Measurements from ENCODE around the gene LRRC8D.
A peak's percentile ranks its signal among the peaks of the same experiment; 100 is the strongest.

The LRRC8D gene

GRCh38 chr1:89807983-89808382, 12.8 kb upstream of the LRRC8D start:
- no peak for ATAC-seq

DNA sequence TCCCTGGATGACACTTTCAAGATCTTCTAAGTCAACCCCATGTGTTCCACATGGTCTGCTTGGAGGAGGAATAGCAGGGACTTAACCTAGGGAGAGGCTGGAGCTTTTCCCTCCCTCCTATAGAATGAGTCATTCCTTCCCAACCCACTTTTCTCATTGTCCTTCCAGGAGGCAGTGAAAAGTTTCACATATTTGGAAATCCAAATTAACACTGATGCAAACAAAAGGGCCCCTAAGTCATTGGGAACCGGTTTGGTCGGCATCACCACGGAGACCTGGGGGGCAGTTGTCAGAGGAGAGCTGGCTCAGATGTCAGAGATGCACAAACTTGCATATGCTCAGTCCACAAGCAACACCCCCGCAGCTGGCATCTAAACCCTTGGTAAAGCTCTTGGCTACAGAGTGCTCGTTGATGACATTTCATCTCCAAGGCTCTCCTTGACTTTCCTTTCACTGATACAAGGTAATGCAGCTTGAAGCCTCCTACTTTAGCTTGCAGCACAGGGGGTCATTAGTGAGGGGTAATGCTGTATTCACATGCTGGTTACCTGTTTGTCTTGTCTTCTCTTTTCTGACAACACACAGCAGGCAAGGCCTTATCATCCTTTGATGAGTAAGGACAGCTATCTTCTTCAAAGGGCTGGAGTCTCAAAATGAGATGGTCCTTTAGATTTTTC, 12.3 kb upstream of the LRRC8D start:
- no peak for ATAC-seq

GRCh38 chr1:89809556-89809955, 11.3 kb upstream of the LRRC8D start:
- no peak for ATAC-seq

DNA sequence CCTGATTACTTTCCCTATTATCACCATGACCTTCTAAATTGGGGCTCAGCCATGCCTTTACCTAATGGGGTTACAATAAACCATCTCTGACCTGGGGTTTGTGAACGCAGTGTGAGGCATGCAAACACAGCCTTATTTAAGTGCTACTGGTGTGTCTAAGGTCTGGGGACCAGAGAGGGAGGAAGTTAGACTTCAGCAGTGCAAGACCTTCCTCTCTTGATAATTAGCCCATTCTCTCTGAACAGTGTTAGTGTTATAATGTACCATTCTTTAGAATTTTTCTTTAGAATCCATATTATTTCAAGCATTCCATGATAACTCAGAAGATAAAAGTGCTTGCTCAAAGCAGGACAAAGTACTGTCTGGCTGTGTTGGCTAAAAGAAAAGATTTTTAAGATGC, 10.5 kb upstream of the LRRC8D start:
- no peak for ATAC-seq

GRCh38 chr1:89810880-89811279, 10.0 kb upstream of the LRRC8D start:
- no peak for ATAC-seq

DNA sequence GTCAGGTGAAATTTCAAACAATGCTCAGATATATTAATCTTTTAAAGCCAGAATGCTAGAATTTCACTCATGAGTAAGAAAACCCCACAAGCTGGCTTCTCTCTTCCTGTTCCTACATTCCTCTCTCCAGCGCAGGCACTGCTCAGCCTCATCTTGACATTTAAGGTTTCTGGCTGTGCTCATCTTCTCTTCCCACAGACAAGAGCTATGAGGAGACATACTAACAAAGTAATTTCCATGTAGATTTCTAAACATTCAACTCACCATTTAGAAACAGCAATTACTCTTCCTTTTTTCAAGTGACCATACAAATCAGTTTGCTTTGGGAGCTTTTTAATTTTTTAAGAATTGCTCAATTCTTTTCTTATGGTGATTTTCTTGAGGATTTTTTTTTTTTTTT, 7.8 kb upstream of the LRRC8D start:
- ATAC-seq, result no peak

DNA sequence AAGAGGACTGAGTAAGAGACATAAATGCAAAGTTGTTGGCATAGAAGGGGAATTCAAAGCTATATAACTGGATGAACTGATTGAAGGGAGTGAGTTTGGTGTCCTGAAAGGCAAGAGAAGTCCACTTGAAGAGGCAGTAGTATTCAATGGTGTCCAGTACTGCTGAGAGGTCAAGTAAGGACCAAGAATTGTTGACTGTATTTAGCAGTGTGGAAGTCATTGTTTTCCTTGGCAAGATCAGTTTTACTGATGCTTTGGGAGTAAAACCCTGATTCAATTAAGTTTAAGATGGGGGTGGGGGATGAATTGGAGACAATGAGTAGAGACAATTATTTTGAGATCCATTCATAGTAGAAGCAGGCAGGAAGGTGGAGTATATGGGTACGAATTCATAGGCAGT, 5.8 kb upstream of the LRRC8D start:
- no peak for ATAC-seq

DNA sequence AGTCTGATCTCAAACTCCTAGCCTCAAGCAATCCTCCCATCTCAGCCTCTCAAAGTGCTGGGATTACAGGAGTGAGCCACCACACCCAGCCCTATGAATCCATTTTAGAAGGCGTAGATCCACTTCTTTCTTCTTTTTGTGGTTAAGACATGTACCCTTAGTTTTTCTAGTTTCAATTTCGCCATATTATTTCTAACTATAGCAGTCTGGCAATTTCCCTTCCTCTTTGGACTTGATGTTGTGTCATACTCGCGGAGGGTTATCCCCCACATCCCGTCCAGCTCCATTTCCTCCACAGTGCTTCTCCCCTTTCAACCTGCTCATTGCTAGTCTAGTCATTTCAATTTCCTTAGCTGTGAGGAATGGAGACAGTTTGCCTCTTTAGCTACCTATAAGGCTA, 5.2 kb upstream of the LRRC8D start:
- no peak for ATAC-seq

GRCh38 chr1:89816366-89816765, 4.5 kb upstream of the LRRC8D start:
- ATAC-seq, result no peak

DNA sequence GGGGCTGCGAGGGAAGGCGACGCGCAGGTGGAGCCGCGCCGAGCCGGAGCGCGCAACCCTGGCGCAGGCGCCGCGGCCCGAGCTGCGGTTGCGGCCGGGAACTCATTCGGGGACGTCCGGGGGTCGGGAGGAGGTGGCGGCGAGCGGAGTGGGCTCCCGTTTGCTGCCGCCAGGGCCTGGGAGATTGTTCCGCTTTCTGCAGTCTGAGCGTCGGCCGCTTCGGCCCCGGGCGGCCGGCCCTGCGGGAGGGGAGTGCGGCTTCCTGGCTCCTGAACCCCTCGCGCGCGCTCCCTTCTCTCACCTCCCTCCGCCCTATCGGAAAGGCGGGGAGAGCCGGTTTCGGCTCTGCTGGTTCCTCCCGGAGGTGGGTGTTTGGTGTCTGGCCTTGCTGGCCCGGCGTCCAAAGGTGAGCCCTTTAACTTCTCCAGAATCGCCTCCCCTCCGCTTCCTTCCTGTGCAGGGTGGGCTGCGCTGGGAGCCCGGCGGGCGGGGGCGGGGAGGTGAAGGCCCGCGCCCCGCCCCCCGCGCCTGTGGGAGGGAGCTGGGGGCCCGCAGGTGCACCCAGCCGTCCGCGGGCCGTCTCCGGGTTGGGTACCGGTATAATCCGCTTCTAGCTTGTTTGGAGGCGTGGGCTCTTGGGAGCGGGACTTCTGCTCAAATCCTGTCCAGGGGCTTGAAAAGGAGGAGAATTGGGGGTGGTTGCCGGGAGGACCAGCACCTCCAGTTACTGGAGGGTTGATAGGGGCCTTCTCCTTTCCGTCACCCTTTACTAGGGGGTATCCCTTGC, 683 bp downstream of the LRRC8D start:
- ATAC-seq, result peak; percentile 49 to 65

DNA sequence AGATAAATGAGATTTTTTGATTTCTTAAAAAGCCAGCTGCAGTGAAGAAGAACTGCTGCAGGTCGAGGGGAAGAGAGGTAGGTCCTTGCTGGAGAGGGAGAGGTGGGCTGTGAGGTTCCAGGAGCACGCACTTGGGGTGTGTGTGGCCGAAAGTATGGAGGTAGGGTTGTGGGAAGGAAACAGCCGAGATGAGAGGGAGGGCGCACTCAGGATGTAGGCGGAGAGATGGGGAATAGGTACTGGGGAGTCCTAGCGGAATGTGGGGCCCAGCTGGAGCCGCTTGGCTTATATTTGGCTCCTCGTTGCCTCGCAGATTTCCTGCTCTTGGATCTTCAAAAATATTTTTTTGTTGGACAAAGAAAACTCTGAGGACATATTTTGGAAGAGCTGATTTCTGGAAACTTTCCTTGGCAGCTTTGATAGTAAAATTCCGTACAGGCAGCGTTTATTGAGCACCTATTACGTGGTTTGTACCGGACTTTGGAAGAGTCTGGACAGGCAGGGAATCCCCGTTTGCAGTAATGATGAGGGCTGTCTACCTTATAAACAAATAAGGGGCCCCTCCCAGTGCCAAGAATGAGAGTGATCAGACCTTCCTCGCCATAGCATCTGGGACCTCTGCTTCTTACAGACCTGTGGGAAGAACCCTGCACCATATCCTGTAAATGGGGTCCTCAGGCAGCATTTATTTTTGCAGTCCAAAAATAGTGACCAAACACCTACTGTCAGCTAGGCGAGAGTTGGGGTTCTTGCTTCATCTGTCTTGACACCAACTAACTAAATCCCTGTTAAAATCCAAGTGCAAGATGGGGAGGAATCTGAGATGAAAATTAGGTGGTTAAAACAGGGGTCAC, 1.5 kb downstream of the LRRC8D start:
- no peak for ATAC-seq

- ATAC-seq, result no peak
Measured at GRCh38 chr1:89822999-89823628, 2.3 kb downstream of the LRRC8D start.

DNA sequence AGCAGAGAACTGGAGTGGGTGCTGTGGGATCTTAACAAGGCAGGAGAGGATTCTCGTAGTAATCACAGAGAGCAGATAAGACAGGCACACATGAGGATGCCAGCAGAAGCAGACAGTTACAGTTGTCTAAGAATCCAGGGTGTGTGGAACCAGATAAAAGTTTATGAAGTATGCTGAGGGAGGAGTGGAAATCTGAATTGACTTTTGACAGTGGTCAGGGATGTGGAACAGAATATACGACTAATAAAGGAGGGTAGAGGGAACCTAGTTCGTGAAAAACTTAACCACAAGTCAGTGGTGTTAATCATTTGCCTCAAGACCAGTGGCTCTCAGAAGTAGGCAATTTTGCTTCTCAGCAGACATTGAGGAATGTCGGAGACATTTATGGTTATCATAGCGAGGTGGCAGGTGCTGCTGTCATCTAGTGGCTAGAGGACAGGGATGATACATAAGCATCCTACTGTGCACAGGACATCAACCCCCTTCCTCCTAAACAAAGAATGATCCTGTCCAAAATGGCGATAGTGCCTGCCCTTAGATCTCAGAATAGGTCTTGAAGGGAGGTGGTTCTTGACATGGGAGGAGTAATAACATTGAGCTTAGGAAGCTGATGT, 3.0 kb downstream of the LRRC8D start:
- ATAC-seq, result no peak

DNA sequence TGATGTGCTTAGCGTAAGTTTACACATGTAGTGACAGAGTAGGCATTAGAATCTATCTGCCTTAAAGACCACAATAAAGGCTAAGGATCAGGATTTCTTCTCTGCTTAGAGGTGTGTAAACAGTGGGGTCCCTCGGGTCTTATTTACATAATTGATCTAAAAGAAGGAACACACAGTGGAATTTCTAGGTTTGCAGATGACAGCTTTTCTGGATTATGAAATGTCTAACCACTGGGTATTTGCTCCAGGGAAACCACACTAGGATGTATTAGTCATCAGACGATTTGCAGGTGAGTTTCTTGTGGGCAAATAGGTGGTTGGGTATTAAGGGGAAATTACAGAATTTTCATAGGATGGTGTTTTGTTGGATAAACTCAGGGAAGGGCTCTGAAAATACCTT, 5.8 kb downstream of the LRRC8D start:
- ATAC-seq, result no peak

DNA sequence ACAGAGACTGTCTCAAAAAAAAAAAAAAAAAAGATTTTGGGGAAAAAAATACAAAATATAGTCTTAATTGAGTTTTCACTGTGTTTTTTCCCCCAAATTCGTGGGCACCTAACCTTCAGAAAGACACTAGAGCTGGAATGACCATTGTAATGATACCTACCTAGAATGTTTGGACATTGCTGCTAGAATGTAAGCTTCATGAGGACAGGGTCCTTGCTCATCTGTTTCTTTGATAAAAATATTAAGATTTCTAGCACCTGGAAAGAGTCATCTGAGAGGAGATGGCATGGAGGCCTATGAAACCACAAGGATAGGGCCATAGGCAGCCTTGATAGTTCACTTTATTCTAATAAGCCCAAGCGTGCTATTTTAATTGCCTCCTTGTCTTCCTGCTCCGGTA, 6.5 kb downstream of the LRRC8D start:
- ATAC-seq, result no peak

DNA sequence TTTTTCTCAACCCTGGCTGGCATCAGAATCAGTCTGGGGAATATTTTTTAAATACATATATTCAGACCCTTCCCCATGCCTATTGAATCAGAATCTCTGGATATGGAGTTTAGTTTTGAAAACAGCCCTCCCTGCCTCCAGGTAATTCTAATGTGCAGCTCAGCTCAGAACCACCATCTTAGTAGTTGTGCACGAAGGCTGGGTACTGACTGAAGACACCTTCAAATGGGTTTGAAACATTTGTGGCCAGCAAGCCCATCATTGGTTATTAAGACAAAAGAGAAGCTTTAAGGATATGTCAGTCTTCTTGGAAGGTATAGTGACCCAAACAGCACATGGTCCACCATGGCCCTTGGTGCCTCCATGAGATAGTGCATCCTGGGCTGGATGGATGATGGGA, 7.1 kb downstream of the LRRC8D start:
- no peak for ATAC-seq

- no peak for ATAC-seq
Measured at GRCh38 chr1:89829186-89829585, 8.4 kb downstream of the LRRC8D start.

GRCh38 chr1:89831462-89832120, 10.8 kb downstream of the LRRC8D start:
- no peak for ATAC-seq

- ATAC-seq, result no peak
Measured at GRCh38 chr1:89832496-89833127, 11.8 kb downstream of the LRRC8D start.

DNA sequence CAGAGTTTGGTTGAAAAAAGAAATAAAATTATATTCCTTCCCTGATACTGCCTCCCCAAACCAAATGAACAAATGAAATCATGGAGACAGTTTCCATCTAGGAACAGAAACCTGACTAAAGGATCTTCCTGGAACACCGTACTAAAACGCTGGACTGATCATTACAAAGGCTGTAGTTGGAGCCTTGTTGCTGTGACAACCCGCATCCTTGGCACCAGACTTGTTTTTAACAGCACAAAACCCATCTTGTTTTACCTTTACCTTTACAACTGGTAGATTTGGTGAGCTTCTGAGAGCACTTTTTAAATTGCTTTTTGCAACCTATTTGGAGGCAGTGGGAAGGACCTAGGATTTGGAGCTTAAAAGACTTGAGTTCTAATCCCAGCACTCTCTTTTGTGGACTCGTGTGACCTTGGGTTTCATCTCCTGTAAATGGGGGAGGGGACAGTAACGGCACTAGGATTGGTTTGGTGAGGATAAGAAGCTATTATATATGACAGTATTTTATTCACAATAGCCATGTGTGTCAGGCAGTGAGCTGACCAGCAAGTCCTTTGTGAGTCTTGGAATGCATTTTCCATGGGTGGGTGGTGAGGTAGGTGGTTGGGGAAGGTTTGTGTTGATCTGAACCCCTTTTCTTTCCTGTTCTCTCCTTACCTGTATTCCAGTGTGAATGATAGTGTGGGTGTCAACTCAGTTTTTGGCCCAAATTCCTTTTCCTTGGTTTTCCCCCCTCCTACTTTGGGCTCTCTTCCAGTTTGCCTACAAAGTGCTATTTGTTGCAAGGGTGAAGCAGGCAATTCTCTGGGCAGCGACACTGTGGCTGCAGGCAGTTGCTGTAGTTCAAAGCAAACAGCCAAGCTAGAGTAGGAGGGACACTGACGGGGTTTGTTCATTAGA, 12.6 kb downstream of the LRRC8D start:
- ATAC-seq, result no peak
